NCI-H2196 treated with DMSO at 0.1 percent for 48 hours (cell line): Measurements from ENCODE around the gene SLC16A10.
"Not testable (repeated sequence)": the region's sequence is repeated elsewhere in the genome, so short reads cannot be mapped to it uniquely, and the experiment has no call there.

Source experiments
- DNase-seq: peaks from one replicate; lab custom pipeline; 2025; ENCODE audit not compliant: unreplicated experiment; lab: John Stamatoyannopoulos, UW

SLC16A10 gene

GRCh38 chr6:111183702-111184517 is 96.6 kb downstream of the SLC16A10 start:
- DNase-seq: no peak

DNA sequence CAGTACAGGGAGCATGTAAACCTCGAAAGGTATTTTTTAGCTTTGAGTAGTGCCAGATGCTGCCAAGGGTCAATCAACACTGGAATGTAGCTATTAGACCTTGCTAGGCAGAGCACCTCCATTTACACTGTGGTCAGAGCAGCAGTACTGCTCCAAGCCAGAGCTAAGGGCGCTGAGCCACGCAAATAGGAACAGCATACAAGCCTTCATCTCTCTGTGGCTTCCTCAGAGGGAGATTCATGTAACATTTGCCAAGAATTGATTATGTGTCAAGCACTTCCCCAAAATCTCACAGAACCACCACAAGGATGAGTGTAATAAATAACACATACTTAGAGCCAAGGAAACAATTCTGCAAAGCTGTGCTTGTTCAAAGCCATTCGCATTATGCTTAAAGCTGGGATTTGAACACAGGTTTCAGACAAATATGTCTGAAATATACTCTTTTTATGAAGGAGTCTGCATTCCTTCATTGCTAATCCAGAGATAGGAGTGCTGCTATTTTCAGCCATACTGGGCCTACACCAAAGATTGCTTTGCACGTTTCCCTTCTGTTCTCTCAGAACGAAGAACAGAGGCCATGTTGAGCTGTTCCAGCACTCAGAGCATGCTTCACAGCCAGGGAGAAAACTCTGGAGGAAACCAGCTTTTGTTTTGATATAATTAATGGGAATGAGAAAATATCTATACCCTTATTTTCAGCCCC is 97.7 kb downstream of the SLC16A10 start:
- DNase-seq: no peak

- DNase-seq: no peak
Measured at GRCh38 chr6:111185954-111186353, 98.7 kb downstream of the SLC16A10 start.

- DNase-seq: no peak
Measured at GRCh38 chr6:111187874-111188273, 100.6 kb downstream of the SLC16A10 start.

DNA sequence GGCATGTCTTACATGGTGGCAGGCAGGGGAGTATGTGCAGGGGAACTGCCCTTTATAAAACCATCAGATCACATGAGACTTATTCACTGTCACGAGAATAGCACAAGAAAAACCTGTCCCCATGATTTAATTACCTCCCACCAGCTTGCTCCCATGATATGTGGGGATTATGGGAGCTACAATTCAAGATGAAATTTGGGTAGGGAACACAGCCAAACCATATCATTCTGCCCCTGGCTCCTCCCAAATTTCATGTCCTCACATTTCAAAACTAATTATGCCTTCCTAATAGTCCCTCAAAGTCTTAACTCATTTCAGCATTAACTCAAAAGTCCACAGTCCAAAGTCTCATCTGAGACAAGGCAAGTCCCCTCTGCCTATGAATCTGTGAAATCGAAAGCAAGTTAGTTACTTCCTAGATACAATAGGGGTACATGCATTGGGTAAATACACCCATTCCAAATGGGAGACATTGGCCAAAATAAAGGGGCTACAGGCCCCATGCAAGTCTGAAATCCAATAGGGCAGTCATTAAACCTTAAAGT is 102.4 kb downstream of the SLC16A10 start:
- DNase-seq: not testable (repeated sequence)

DNA sequence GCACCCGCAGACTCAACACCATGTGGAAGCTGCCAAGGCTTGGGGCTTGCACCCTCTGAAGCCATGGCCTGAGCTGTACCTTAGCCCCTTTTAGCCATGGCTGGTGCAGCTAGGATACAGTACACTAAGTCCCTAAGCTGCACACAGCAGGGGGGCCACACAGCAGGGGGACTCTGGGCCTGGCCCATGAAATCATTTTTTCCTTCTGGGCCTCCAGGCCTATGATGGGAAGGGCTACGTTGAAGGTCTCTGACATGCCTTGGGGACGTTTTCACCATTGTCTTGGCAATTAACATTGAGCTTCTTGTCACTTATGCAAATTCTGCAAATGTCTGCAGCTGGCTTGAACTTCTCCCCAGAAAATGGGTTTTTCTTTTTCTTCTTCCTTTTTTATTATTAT is 103.3 kb downstream of the SLC16A10 start:
- DNase-seq: no peak

- not testable (repeated sequence) for DNase-seq
Measured at GRCh38 chr6:111191136-111191535, 103.8 kb downstream of the SLC16A10 start.

- no peak for DNase-seq
Measured at GRCh38 chr6:111192911-111193555, 105.7 kb downstream of the SLC16A10 start.

- DNase-seq: no peak
Measured at GRCh38 chr6:111195656-111196055, 108.4 kb downstream of the SLC16A10 start.

DNA sequence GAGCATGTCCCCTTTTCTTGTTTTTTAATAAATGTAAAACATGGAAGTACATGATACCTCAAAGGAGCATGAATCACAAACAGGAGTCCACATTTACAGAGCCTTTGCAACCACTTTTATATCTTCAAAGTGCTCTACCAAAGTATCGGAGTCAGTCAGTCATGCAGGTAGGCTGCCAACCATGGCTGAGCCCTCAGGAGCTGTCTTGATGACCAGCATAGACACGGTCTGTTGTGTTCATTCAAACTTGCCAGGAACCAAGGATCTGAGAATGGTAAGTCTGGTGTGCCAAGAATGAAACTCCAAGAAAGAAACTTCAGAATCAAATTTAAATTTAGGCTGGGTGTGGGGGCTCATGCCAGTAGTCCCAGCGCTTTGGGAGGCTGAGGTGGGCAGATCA is 111.5 kb downstream of the SLC16A10 start:
- DNase-seq: no peak

DNA sequence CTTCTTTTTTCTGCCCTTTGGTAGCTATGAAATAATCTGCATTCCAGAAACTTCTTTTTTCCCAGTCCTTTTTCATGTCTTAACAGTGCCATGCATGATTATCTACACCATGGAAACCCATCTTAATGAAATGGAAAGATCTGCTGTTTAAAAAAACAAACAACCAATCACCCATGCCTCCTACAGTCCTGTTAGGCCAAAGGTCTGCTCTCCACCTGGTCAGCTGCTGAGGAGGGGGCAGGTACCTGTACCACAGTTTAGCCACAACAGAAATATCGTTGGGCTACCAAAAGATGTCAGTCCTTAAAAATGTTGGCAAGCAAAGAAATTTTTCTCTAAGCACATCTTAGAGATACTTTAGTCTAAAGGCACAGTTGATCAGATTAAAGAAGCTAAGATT is 112.6 kb downstream of the SLC16A10 start:
- DNase-seq: no peak

GRCh38 chr6:111200350-111201243 is 113.3 kb downstream of the SLC16A10 start:
- no peak for DNase-seq

DNA sequence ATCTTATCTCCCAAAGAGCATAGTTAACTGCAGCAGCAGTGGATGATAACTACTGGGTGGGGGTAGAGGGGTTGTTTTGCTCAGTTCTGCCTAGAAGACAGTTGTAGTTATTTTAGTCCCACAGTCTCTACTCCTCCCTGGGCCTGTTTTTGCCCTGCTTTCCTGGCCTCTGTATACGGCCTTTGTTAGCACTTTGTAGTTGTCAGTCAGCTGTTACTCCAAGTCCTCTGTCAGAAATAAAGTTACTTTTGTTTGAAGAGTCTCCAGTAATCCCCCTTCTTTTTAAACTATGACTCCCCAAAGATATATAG is 113.9 kb downstream of the SLC16A10 start:
- DNase-seq: no peak

DNA sequence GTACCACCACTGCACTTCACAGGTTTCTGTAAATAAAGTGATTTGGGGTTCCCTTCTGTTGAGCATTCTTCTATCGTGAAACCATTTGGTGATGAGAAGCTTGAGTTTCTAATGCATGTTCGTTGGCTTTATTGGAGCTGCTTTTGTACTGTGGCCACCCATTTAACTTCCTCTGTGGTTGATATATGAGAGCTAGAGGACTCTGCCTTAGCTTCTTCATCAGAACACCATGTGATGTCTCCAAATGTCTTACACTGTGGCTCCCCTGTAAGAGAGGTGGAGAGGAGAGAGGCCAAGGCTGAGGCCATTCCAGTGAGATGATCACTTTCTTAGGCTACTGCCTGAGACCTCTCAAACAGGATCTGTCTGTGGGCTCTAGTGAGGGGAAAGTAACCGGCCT is 114.5 kb downstream of the SLC16A10 start:
- DNase-seq: no peak

DNA sequence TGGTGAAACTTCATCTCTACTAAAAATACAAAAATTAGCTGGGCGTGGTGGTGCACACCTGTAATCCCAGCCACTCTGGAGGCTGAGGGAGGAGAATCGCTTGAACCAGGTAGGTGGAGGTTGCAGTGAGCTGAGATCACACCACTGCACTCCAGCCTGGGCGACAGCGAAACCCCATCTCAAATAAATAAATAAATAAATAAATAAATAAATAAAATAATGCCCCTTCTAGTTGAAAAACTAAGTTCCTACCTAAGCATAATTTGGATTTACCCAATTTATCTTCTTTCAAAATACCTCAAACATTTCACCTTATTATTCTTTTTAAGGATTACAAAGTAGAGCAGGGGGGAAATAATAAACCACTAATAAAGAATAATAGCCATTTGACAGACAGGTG is 116.2 kb downstream of the SLC16A10 start:
- not testable (repeated sequence) for DNase-seq

- DNase-seq: no peak
Measured at GRCh38 chr6:111204305-111204704, 117.0 kb downstream of the SLC16A10 start.

DNA sequence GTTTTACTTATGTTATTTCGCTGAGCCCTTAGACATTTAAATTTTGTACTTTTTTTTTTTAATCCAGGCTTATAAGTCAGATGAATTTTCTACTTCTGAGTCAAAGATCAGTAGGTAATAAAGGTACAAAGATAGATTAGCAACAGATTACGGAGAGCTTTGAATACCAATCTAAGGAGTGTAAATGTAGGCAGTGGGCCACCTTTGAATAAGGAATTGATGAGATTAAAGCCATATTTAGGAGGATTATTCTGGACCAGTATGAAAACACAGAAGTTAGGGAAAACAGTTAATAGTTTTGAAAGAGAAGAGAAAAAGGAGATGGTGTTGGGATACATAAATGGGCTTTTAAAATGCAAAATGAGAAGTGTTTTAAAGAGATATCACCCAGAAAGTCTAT is 117.6 kb downstream of the SLC16A10 start:
- no peak for DNase-seq

DNA sequence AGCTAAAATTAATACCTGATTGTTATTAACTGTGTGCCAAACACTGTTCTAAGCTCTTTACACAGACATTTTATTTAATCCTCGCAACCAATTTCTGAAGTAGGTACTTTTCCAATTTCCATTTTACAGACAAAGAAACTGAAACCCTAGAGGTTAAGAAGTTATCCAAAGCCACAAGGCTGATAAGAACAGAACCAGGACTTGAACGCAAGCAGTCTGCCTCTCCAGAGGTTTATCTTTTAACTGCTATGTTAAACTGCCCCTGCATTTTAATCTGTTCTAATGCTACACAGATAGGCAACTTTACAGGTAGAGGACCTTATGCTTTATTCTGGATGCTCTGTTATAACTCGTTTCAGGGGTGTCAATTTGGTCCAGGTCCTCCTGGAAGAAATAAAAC is 118.2 kb downstream of the SLC16A10 start:
- no peak for DNase-seq

- no peak for DNase-seq
Measured at GRCh38 chr6:111207141-111207858, 120.0 kb downstream of the SLC16A10 start.

GRCh38 chr6:111208933-111209332 is 121.6 kb downstream of the SLC16A10 start:
- DNase-seq: no peak
